Caco-2 (cell line): ENCODE results near the gene OR8B3. TPM values are rescaled to one million over a fixed set of nuclear protein-coding genes. Genes with fewer than 3 reads are reported as not detected.

Experiments used
- BruUV-seq: library from RNA; stranded (reverse); fragments of 400-500 nt; replicated peaks from 2 replicates; lab custom pipeline; 2021; lab: Mats Ljungman, UMichigan
- CTCF ChIA-PET: fragments of 300-600 bp; sonication (Branson Sonifier 250); formaldehyde crosslinking; loops from one replicate; lab custom pipeline; 2022; ENCODE audit warnings: antibody characterized with exemption; lab: Charles Lee
- POLR2A ChIA-PET: fragments of 300-600 bp; sonication (Branson Sonifier 250); formaldehyde crosslinking; loops from one replicate; lab custom pipeline; 2022; ENCODE audit warnings: antibody characterized with exemption; lab: Charles Lee
- DNase-seq, 2 experiments: peaks; one replicate each; pipeline versions ENCODE4 v3.0.0 to v3.0.0-alpha.2; 2020 to 2022
- H3K27me3 ChIP-seq: replicated peaks from 2 replicates; pipeline ENCODE4 v1.6.0; 2011; ENCODE audit warnings: low read length; ENCODE audit not compliant: control insufficient read depth, insufficient read depth
- H3K36me3 ChIP-seq: 2 replicates; pipeline ENCODE4 v1.5.1; 2011; ENCODE audit warnings: low read length; ENCODE audit not compliant: control insufficient read depth, insufficient read depth
- H3K4me1 ChIP-seq: fragments of 250-450 bp; sonication (Bioruptor Pico); 2 replicates; pipeline ENCODE4 v1.5.1; 2020; ENCODE audit warnings: mild to moderate bottlenecking
- H3K4me3 ChIP-seq: 2 replicates; pipeline ENCODE4 v1.5.1; 2011; ENCODE audit warnings: low read depth, mild to moderate bottlenecking, control low read depth, low read length
- H3K9me3 ChIP-seq: fragments of 250-450 bp; sonication (Bioruptor Pico); 2 replicates; pipeline ENCODE4 v1.5.1; 2020; ENCODE audit warnings: mild to moderate bottlenecking, moderate library complexity
- H3K27ac Mint-ChIP-seq: one replicate; pipeline ENCODE4 v1.8.0; 2022; ENCODE audit warnings: mixed read lengths; ENCODE audit not compliant: unreplicated experiment
- H3K27me3 Mint-ChIP-seq: one replicate; pipeline ENCODE4 v1.8.0; 2022; ENCODE audit warnings: mixed read lengths; ENCODE audit not compliant: insufficient read depth, unreplicated experiment
- H3K36me3 Mint-ChIP-seq: one replicate; pipeline ENCODE4 v1.8.0; 2022; ENCODE audit warnings: mild to moderate bottlenecking, mixed read lengths; ENCODE audit not compliant: insufficient read depth, unreplicated experiment
- H3K4me1 Mint-ChIP-seq: one replicate; pipeline ENCODE4 v1.8.0; 2022; ENCODE audit warnings: low read depth, mixed read lengths; ENCODE audit not compliant: unreplicated experiment
- H3K4me3 Mint-ChIP-seq: one replicate; pipeline ENCODE4 v1.8.0; 2022; ENCODE audit warnings: mild to moderate bottlenecking, moderate library complexity, mixed read lengths; ENCODE audit not compliant: unreplicated experiment
- H3K9me3 Mint-ChIP-seq: one replicate; pipeline ENCODE4 v1.8.0; 2022; ENCODE audit warnings: mixed read lengths; ENCODE audit not compliant: unreplicated experiment
- intact Hi-C: fragments of 100-400 bp; cut with micrococcal nuclease; formaldehyde crosslinking; loops from one replicate; pipeline ENCODE4 v1.10.0; 2022; ENCODE audit not compliant: unreplicated experiment
- total RNA-seq: library from RNA; stranded (reverse); gene quantifications from 2 replicates; pipeline ENCODE4 v1.2.3, GENCODE V29; 2022
- TF ChIP-seq, protein P1 (sequence below), 2 experiments: fragments of 200-600 bp in 1 of 2; IDR thresholded peaks; 1 replicate in 1 of 2; 2 replicates in 1 of 2; pipeline versions ENCODE4 v1.5.1 to v1.8.0; 2011 to 2022; ENCODE audit warnings: antibody characterized with exemption in 1 of 2, control low read depth in 1 of 2, inconsistent platforms in 1 of 2, low read depth in 1 of 2, low read length in 1 of 2, mild to moderate bottlenecking in 1 of 2, moderate library complexity in 1 of 2; ENCODE audit not compliant: insufficient read depth in 1 of 2, severe bottlenecking in 1 of 2, unreplicated experiment in 1 of 2

The OR8B3 gene
- total RNA-seq, 1 experiment from 2014 or later, result not detected

DNA sequence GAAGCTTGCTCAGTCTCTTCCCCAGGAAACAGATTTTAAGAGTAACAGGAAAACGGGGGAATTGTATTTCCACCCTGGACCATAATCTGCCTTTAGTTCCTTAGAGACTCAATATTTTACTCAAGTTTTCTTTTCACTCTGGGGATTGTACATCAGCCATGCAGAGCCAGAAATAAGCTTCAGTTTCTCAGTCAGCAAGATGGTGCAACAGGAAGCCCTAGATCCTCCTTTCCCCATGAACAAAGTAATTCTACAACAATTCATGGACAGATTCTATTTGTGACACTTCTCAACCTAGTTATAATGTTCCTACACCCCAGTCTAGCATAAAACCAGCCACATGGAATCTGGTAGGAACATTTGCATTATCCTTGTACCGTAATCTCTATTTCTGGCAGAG, 39.3 kb downstream of the OR8B3 start:
- no peak for DNase-seq
- H3K27me3 Mint-ChIP-seq, result peaks cover 30% of the 10 kb centered on the region
- TF ChIP-seq, protein P1, sequence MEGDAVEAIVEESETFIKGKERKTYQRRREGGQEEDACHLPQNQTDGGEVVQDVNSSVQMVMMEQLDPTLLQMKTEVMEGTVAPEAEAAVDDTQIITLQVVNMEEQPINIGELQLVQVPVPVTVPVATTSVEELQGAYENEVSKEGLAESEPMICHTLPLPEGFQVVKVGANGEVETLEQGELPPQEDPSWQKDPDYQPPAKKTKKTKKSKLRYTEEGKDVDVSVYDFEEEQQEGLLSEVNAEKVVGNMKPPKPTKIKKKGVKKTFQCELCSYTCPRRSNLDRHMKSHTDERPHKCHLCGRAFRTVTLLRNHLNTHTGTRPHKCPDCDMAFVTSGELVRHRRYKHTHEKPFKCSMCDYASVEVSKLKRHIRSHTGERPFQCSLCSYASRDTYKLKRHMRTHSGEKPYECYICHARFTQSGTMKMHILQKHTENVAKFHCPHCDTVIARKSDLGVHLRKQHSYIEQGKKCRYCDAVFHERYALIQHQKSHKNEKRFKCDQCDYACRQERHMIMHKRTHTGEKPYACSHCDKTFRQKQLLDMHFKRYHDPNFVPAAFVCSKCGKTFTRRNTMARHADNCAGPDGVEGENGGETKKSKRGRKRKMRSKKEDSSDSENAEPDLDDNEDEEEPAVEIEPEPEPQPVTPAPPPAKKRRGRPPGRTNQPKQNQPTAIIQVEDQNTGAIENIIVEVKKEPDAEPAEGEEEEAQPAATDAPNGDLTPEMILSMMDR (IDR thresholded peaks at IDR 0.05; ENCODE audit: insufficient read depth in 1 of 2, low read depth in 1 of 2, low read length in 1 of 2, severe bottlenecking in 1 of 2, unreplicated experiment in 1 of 2), result no peak
- H3K36me3 Mint-ChIP-seq, result no peaks in the 10 kb centered on the region
- no peaks in the 10 kb centered on the region for H3K36me3 ChIP-seq
- BruUV-seq, result no TSS peak
- no peak overlapping the region for H3K4me3 ChIP-seq
- H3K27ac Mint-ChIP-seq, result no peak overlapping the region
- no peaks in the 10 kb centered on the region; the same call in 1 of the 2 replicates for H3K27me3 ChIP-seq
- no peaks in the 10 kb centered on the region for H3K9me3 Mint-ChIP-seq
- no peaks in the 10 kb centered on the region for H3K4me1 ChIP-seq
- ChIA-PET CTCF (no interaction called here), POLR2A (no interaction called here)
- H3K9me3 ChIP-seq, result no peaks in the 10 kb centered on the region
- H3K4me3 Mint-ChIP-seq, result no peak overlapping the region
- intact Hi-C loops, result no loop called here
- H3K4me1 Mint-ChIP-seq, result no peaks in the 10 kb centered on the region

DNA sequence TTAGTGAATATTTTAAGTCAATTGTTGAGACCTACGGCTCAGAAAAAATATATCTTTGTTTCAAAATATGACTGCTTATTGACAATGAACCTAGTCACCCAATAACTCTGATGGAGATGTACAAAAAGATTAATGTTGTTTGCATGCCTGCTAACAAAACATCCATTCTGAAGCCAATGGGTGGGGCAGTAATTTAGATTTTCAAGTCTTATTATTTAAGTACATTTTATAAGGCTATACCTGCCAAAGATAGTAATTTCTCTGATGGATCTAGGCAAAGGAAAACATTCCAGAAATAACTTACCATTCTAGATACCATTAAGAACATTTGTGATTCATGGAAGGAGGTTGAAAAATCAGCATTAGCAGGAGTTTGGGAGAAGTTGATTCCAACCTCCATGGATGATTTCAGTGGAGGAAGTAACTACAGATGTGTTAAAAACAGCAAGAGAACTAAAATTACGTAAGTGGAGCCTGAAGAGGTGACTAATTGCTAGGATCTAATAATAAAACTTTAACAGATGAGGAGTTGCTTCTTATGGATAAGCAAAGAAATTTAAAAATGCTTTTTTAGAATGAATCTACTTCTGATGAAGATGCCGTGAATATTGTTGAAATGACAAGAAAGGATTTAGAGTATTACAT, 52.4 kb downstream of the OR8B3 start:
- Histone ChIP-seq H3K36me3 (no peaks in the 10 kb centered on the region), H3K9me3 (no peaks in the 10 kb centered on the region), H3K4me3 (no peak overlapping the region), H3K4me1 (no peaks in the 10 kb centered on the region), H3K27me3 (no peaks in the 10 kb centered on the region)
- Mint-ChIP-seq H3K4me1 (no peaks in the 10 kb centered on the region), H3K4me3 (no peak overlapping the region), H3K9me3 (no peaks in the 10 kb centered on the region), H3K27me3 (peaks cover 11% of the 10 kb centered on the region), H3K27ac (no peak overlapping the region), H3K36me3 (no peaks in the 10 kb centered on the region)
- no TSS peak for BruUV-seq
- POLR2A ChIA-PET, result no interaction called here
- CTCF ChIA-PET, result no interaction called here
- DNase-seq, result no peak
- intact Hi-C loops, result no loop called here
- TF ChIP-seq, protein P1 (IDR thresholded peaks at IDR 0.05; ENCODE audit: insufficient read depth in 1 of 2, low read depth in 1 of 2, low read length in 1 of 2, severe bottlenecking in 1 of 2, unreplicated experiment in 1 of 2), result no peak

Other genes with a start within 250 kb of the OR8B3 start
- not detected in 2 replicates for gene OR10D3, start 215.7 kb downstream of the OR8B3 start, total RNA-seq
- not detected in 2 replicates for gene OR8G1, start 157.9 kb downstream of the OR8B3 start, total RNA-seq
- gene OR8G5, start 142.6 kb downstream of the OR8B3 start, total RNA-seq, result not detected in 2 replicates
- not detected in 2 replicates for gene OR8D1, start 85.1 kb downstream of the OR8B3 start, total RNA-seq
- not detected in 2 replicates for gene OR8D2, start 78.8 kb downstream of the OR8B3 start, total RNA-seq
- gene OR8B2, start 14.5 kb downstream of the OR8B3 start, total RNA-seq, result not detected in 2 replicates
- gene OR8B4, start 25.8 kb upstream of the OR8B3 start, total RNA-seq, result not detected in 2 replicates
- not detected in 2 replicates for gene OR8B8, start 46.7 kb upstream of the OR8B3 start, total RNA-seq
- gene OR8B12, start 144.6 kb upstream of the OR8B3 start, total RNA-seq, result not detected in 2 replicates
- gene OR8A1, start 171.0 kb upstream of the OR8B3 start, total RNA-seq, result not detected in 2 replicates
- not detected in 2 replicates for gene PANX3, start 212.4 kb upstream of the OR8B3 start, total RNA-seq
- 71.5 and 72.0 TPM in 2 replicates for gene TBRG1, start 223.8 kb upstream of the OR8B3 start, total RNA-seq